Measurements from ENCODE around the gene MCFD2.

MCFD2 gene

DNA sequence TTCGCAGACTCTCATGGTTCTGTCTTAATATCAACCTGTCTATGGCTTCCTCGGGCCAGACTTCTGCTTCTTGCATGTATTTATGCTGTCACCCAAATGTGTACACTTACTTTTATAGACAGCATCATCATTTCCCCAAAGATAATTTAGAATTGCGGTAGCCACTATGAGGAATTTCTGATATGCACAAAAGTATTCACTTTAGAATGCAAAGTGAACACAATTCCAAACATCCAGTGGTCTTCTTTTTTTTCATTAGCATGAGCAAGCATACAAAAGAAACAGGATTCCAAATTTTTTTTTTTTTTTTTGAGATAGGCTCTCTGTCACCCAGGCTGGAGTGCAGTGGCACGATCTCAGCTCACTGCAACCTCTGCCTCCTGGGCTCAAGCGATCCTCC is 21.0 kb upstream of the MCFD2 start:
- H3K4me3 ChIP-seq (ENCODE audit: low read depth, low read length): no peak overlapping the region
- TF ChIP-seq, protein P1, sequence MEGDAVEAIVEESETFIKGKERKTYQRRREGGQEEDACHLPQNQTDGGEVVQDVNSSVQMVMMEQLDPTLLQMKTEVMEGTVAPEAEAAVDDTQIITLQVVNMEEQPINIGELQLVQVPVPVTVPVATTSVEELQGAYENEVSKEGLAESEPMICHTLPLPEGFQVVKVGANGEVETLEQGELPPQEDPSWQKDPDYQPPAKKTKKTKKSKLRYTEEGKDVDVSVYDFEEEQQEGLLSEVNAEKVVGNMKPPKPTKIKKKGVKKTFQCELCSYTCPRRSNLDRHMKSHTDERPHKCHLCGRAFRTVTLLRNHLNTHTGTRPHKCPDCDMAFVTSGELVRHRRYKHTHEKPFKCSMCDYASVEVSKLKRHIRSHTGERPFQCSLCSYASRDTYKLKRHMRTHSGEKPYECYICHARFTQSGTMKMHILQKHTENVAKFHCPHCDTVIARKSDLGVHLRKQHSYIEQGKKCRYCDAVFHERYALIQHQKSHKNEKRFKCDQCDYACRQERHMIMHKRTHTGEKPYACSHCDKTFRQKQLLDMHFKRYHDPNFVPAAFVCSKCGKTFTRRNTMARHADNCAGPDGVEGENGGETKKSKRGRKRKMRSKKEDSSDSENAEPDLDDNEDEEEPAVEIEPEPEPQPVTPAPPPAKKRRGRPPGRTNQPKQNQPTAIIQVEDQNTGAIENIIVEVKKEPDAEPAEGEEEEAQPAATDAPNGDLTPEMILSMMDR (IDR thresholded peaks at IDR 0.05; ENCODE audit: low read depth, low read length): no peak
- no peak overlapping the region for H3K27ac ChIP-seq
- DNase-seq: no peak
- H3K27me3 ChIP-seq (ENCODE audit: insufficient read depth, low read depth, severe bottlenecking): no peaks in the 10 kb centered on the region
- H3K9me3 ChIP-seq (ENCODE audit: severe bottlenecking): no peaks in the 10 kb centered on the region
- H3K36me3 ChIP-seq: no peaks in the 10 kb centered on the region

DNA sequence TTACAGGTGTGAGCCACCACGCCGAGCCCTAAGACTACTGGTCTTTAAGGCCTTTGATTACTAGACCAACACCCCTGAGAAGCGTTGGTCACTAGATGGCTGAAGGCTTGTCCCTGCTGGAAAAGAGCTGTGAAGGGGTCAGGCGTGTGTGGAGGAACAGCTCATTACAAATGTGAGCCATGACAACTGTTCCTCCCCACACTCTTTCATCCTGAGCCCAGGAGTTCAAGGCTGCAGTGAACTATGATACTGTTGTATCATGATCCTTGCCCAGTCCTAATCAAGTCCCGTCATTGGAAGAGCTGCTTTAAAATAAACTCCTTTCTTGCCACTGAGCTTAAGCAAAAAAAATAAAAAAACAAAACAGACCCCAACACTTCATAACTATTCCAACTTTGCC is 19.5 kb upstream of the MCFD2 start:
- no peaks in the 10 kb centered on the region for H3K27me3 ChIP-seq (ENCODE audit: insufficient read depth, low read depth, severe bottlenecking)

DNA sequence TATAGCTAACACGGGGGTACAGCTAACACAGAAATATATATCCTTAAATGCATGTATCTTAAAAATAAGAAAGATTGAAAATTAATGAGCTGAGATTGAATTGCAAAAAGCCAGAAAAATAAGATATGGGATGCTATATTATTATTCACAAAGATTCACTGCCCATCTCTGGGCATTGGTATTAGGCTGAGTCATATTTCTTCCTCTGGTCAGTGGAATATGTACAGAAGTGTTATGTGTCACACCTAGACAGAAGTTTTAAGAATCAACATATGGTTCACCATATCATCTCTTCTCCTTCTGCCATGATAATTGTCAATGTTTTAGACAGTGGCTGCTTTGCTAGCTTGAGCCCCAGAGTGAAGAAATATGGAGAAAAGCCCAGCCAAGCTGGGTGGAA is 14.0 kb upstream of the MCFD2 start:
- DNase-seq: no peak
- TF ChIP-seq, protein P1 (IDR thresholded peaks at IDR 0.05; ENCODE audit: low read depth, low read length): no peak
- Histone ChIP-seq H3K36me3 (no peaks in the 10 kb centered on the region), H3K4me3 (ENCODE audit: low read depth, low read length) (no peak overlapping the region), H3K27me3 (ENCODE audit: insufficient read depth, low read depth, severe bottlenecking) (no peaks in the 10 kb centered on the region), H3K9me3 (ENCODE audit: severe bottlenecking) (peaks cover 20% of the 10 kb centered on the region), H3K27ac (no peak overlapping the region)

More for the DNA sequence above, 19.5 kb upstream of the MCFD2 start:
- Histone ChIP-seq H3K4me3 (ENCODE audit: low read depth, low read length) (no peak overlapping the region), H3K9me3 (ENCODE audit: severe bottlenecking) (no peaks in the 10 kb centered on the region), H3K27ac (no peak overlapping the region), H3K36me3 (no peaks in the 10 kb centered on the region)
- DNase-seq: no peak
- TF ChIP-seq, protein P1 (IDR thresholded peaks at IDR 0.05; ENCODE audit: low read depth, low read length): no peak

DNA sequence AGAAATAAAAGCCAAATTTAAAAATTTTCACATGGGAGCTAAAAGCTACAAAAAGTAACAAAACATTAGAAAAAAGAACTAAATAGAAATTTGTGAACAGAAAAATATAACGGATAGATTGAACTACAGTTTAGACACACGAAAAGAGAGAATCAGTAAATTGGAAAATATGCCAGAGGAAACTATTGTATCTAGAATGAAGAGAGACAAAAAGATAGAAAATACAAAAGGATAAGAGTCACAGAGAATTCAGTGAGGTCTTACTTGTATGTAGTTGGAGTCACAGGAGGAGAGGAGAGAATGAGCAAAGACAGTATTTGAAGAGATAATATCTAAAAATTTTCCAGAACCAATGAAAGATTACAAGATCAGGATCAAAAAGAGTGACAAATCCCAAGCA is 11.3 kb upstream of the MCFD2 start:
- TF ChIP-seq, protein P1 (IDR thresholded peaks at IDR 0.05; ENCODE audit: low read depth, low read length): no peak
- peaks cover 20% of the 10 kb centered on the region for H3K9me3 ChIP-seq (ENCODE audit: severe bottlenecking)
- H3K27me3 ChIP-seq (ENCODE audit: insufficient read depth, low read depth, severe bottlenecking): no peaks in the 10 kb centered on the region
- DNase-seq: no peak
- no peaks in the 10 kb centered on the region for H3K36me3 ChIP-seq
- H3K27ac ChIP-seq: no peak overlapping the region
- H3K4me3 ChIP-seq (ENCODE audit: low read depth, low read length): no peak overlapping the region

DNA sequence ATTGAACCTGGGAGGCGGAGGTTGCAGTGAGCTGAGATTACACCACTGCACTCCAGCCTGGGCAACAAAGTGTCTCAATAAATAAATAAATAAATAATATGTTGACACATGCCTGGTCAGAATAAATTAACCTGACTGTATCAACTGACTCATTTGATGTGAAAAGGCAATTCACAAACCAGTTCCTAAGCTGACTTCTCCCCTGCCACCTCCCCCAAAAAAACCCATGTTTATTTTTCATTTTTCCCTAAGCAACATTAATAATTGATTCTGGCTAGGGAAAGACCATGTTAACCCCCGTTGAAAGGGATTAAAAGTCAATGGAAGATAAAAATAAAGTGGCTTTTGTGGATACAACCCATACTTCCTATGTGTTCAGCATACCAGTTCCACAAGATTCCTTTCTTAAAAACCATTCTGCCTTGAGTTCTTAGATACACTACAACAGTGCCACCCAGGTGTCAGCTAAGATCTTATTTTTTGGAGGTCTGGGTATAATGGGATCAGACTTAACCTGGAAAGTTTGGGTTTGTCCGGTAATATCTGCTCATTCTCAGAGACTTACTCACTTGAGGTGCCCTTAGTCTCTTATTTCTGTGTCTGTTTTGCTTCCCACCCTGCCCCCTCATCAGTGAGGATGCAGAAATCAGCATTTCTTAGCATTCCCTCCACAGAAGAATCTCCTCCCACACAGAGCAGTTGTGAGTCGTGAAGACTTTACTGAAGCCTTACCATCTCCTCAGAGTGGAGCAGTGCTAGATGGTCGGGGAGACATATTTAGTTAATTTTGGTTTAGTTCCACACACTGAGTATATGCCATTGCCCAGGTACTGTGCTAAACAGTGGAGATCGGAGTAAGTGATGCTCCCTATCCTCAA is 10.1 kb upstream of the MCFD2 start:
- H3K9me3 ChIP-seq (ENCODE audit: severe bottlenecking): peaks cover 20% of the 10 kb centered on the region
- no peaks in the 10 kb centered on the region for H3K36me3 ChIP-seq
- DNase-seq: no peak
- TF ChIP-seq, protein P1 (IDR thresholded peaks at IDR 0.05; ENCODE audit: low read depth, low read length): no peak
- H3K27ac ChIP-seq: no peak overlapping the region
- H3K4me3 ChIP-seq (ENCODE audit: low read depth, low read length): no peak overlapping the region
- no peaks in the 10 kb centered on the region for H3K27me3 ChIP-seq (ENCODE audit: insufficient read depth, low read depth, severe bottlenecking)

Data from WERI-Rb-1 (cell line).